LNCaP clone FGC (cell line): ENCODE results near the gene EIF3I.
A peak's percentile ranks its signal among the peaks of the same experiment; 100 is the strongest.

Source experiments
- DNase-seq: peaks from one replicate; pipeline ENCODE4 v3.0.0-alpha.2; 2011; ENCODE audit warnings: low read depth
- H3K4me3 ChIP-seq: 2 replicates; pipeline ENCODE4 v1.5.1; 2011; ENCODE audit warnings: mild to moderate bottlenecking, low read depth, low read length, control low read depth
- TF ChIP-seq, protein P1 (sequence below): IDR thresholded peaks from 2 replicates; pipeline ENCODE4 v1.5.1; 2012; ENCODE audit warnings: mild to moderate bottlenecking; ENCODE audit not compliant: control insufficient read depth, insufficient read depth; ENCODE audit errors: extremely low read depth

EIF3I gene

GRCh38 chr1:32220746-32221580 lies 1.2 kb upstream of the EIF3I start:
- H3K4me3 ChIP-seq = peak overlapping the region; percentile 100
- TF ChIP-seq, protein P1, sequence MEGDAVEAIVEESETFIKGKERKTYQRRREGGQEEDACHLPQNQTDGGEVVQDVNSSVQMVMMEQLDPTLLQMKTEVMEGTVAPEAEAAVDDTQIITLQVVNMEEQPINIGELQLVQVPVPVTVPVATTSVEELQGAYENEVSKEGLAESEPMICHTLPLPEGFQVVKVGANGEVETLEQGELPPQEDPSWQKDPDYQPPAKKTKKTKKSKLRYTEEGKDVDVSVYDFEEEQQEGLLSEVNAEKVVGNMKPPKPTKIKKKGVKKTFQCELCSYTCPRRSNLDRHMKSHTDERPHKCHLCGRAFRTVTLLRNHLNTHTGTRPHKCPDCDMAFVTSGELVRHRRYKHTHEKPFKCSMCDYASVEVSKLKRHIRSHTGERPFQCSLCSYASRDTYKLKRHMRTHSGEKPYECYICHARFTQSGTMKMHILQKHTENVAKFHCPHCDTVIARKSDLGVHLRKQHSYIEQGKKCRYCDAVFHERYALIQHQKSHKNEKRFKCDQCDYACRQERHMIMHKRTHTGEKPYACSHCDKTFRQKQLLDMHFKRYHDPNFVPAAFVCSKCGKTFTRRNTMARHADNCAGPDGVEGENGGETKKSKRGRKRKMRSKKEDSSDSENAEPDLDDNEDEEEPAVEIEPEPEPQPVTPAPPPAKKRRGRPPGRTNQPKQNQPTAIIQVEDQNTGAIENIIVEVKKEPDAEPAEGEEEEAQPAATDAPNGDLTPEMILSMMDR = no peak
- no peak for DNase-seq

- no peak for DNase-seq
- peak overlapping the region; percentile 100 for H3K4me3 ChIP-seq
- TF ChIP-seq, protein P1 = no peak
Observed at GRCh38 chr1:32221581-32221979, 627 bp upstream of the EIF3I start.

GRCh38 chr1:32223683-32224082 lies 1.5 kb downstream of the EIF3I start:
- peak overlapping the region; percentile 100 for H3K4me3 ChIP-seq
- TF ChIP-seq, protein P1 = peak; percentile 31; the same call in 1 of the 2 replicates
- DNase-seq = no peak

DNA sequence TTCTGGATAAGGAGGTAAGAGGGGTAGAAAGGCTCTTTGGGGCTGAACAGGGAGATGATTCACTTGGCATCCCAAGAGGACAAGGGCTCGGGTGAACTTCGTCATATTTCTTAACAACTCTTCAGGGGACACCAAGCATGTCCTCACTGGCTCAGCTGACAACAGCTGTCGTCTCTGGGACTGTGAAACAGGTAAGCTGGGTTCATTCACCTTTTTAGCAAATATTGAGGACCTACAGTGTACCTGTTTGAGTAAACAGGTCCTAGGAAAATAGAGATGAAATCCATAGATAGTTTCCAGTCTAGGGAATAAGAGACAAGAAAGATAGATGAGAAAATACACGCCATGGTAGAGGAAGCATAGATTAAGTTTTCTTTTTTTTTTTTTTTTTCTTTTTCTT lies 2.1 kb downstream of the EIF3I start:
- H3K4me3 ChIP-seq = peak overlapping the region; percentile 100
- DNase-seq = peak; percentile 73
- TF ChIP-seq, protein P1 = no peak

- TF ChIP-seq, protein P1 = no peak
- H3K4me3 ChIP-seq = no peak overlapping the region
- DNase-seq = no peak
Observed at GRCh38 chr1:32228771-32229170, 6.6 kb downstream of the EIF3I start.

- no peak overlapping the region for H3K4me3 ChIP-seq
- DNase-seq = no peak
- TF ChIP-seq, protein P1 = no peak
Observed at GRCh38 chr1:32231843-32232432, 9.7 kb downstream of the EIF3I start.
